Aorta (tissue), 5 donors: ENCODE results near the gene ATAD5. TPM values are rescaled to one million over a fixed set of nuclear protein-coding genes. Genes with fewer than 3 reads are reported as not detected.
"Not testable (repeated sequence)": the region's sequence is repeated elsewhere in the genome, so short reads cannot be mapped to it uniquely, and the experiment has no call there.

Experiments used
- ATAC-seq: fragments of 200-7000 bp; cut with Tn5 transposase; one replicate; pipeline ENCODE4 v1.9.1; 2022; ENCODE audit warnings: moderate library complexity; ENCODE audit not compliant: low FRiP score
- DNase-seq, 2 donors: peaks; one replicate each; pipeline ENCODE4 v3.0.0-alpha.2; 2020
- H3K27ac ChIP-seq, 2 donors: one replicate each; pipeline ENCODE4 v1.5.1; 2013; ENCODE audit warnings: low read length in 2 of 2, mild to moderate bottlenecking in 2 of 2, moderate library complexity in 2 of 2, control low read depth in 1 of 2, inconsistent platforms in 1 of 2, low read depth in 1 of 2
- H3K27me3 ChIP-seq, 2 donors: one replicate each; pipeline ENCODE4 v1.6.1; 2013; ENCODE audit warnings: control low read depth in 1 of 2, low read length in 1 of 2, mild to moderate bottlenecking in 1 of 2, moderate library complexity in 1 of 2; ENCODE audit not compliant: insufficient read depth in 2 of 2, control insufficient read depth in 1 of 2
- H3K36me3 ChIP-seq, 2 donors: one replicate each; pipeline ENCODE4 v1.6.1; 2013; ENCODE audit warnings: control low read depth in 1 of 2, low read length in 1 of 2, mild to moderate bottlenecking in 1 of 2; ENCODE audit not compliant: insufficient read depth in 2 of 2, control insufficient read depth in 1 of 2
- H3K4me1 ChIP-seq, 2 donors: one replicate each; pipeline ENCODE4 v1.6.1; 2013; ENCODE audit warnings: low read length in 2 of 2, control low read depth in 1 of 2, mild to moderate bottlenecking in 1 of 2, moderate library complexity in 1 of 2; ENCODE audit not compliant: insufficient read depth in 2 of 2, control insufficient read depth in 1 of 2
- H3K4me3 ChIP-seq, 2 donors: one replicate each; pipeline ENCODE4 v1.5.1; 2013; ENCODE audit warnings: low read length in 2 of 2, control low read depth in 1 of 2, mild to moderate bottlenecking in 1 of 2
- H3K9me3 ChIP-seq: one replicate; pipeline ENCODE4 v1.6.1; 2013; ENCODE audit warnings: mild to moderate bottlenecking, low read length; ENCODE audit not compliant: control insufficient read depth
- WGBS, 2 donors: extraction: QIAGEN DNeasy Blood & Tissue Kit; methylation state at CpG; one replicate each; pipeline ENCODE4 v1.1.7; 2013; 5-methylcytosine and 5-hydroxymethylcytosine counted together
- intact Hi-C, 2 donors: fragments of 100-400 bp; cut with DNase I; formaldehyde crosslinking; loops; one replicate each; pipeline versions ENCODE4 v1.14.2 to v1.15.0; 2022
- polyA plus RNA-seq, 2 donors: library from polyadenylated mRNA; stranded (reverse); fragments of 200-250 nt; gene quantifications; one replicate each; pipeline ENCODE4 v1.2.3, GENCODE V29; 2013
- total RNA-seq, 2 donors: library from RNA; stranded (reverse); fragmentation: NEBNext Ultra II Directional; extraction: Animal tissue kit (Norgen Biotek cat#: 25700); gene quantifications; one replicate each; pipeline ENCODE4 v1.2.1, GENCODE V29; 2021
- donor health status: healthy with polysubstance abuse.
- donor health status: Bipolar disorder and iron deficiency.
- donor health status: DM: no; HTN: no; CAD: no.
- donor health status: DM: no; HTN: no; CAD: no.
- donor health status: DM: yes; HTN: yes; CAD: no.

Gene ATAD5
- total and polyA plus RNA-seq, 4 donors, result 0.28 to 1.6 (median 1.2) TPM; not detected in 1

DNA sequence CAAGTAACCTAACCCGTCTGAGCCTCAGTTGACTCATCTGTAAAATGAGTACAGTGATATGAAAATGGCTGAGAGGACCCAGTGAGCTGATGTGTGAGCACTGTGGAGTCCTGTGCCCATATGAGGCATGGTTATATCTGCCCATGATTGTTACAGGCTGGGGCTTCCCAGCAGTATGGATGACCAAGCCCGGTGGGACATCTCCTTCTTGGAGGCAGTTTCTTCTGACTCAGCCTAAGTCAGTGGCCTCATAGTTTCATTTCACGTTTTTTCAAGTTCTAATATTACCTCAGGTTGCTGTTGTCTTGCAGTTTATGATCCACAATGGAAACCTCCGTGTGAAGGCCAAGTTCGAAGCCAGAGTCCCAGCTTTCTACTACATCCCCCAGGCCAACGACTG, 94.8 kb downstream of the ATAD5 start:
- intact Hi-C loops, result no loop called here
- Histone ChIP-seq H3K27ac (no peak overlapping the region), H3K9me3 (no peaks in the 10 kb centered on the region), H3K36me3 (no peaks in the 10 kb centered on the region), H3K4me3 (no peak overlapping the region), H3K4me1 (no peaks in the 10 kb centered on the region), H3K27me3 (peaks cover 0 to 2% of the 10 kb centered on the region in 2 donors)
- DNase-seq (peak in 1 of 2 donors; percentile 13), ATAC-seq (no peak)
- 74 to 82% methylated on average over 6 of the region's 6 CpGs for WGBS, 2 donors

DNA sequence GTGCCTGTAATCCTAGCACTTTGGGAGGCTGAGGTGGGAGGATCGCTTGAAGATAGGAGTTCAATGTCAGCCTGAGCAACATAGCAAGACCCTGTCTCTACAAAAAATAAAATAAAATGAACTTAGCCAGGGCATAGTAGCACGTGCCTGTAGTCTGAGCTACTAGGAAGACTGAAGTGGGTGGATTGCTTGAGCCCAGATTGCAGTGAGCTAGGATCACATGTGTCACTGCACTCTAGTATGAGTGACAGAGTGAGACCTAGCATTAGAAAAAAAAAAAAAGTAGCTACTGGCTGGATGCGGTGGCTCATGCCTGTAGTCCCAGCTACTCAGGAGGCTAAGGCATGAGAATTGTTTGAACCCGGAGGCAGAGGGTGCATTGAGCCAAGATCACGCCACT, 96.0 kb downstream of the ATAD5 start:
- intact Hi-C loops, result no loop called here
- no peak for ATAC-seq

GRCh38 chr17:30928584-30928983, 96.8 kb downstream of the ATAD5 start:
- Histone ChIP-seq H3K27ac (no peak overlapping the region), H3K9me3 (no peaks in the 10 kb centered on the region), H3K4me1 (no peaks in the 10 kb centered on the region), H3K27me3 (no peaks in the 10 kb centered on the region), H3K36me3 (no peaks in the 10 kb centered on the region), H3K4me3 (no peak overlapping the region)
- ATAC-seq, result no peak
- intact Hi-C loops, result no loop called here
- WGBS, 2 donors, result 74 to 77% methylated on average over 3 of the region's 3 CpGs
- peak in 1 of 2 donors; percentile 19 for DNase-seq

More for the DNA sequence above, 96.0 kb downstream of the ATAD5 start:
- Histone ChIP-seq H3K27ac (no peak overlapping the region), H3K4me1 (no peaks in the 10 kb centered on the region), H3K27me3 (no peaks in the 10 kb centered on the region), H3K36me3 (no peaks in the 10 kb centered on the region), H3K4me3 (no peak overlapping the region), H3K9me3 (no peaks in the 10 kb centered on the region)
- 86 to 90% methylated on average over 5 of the region's 5 CpGs for WGBS, 2 donors
- peak in 1 of 2 donors; percentile 4 for DNase-seq

GRCh38 chr17:30929081-30929633, 97.4 kb downstream of the ATAD5 start:
- intact Hi-C loops, result no loop called here

GRCh38 chr17:30929861-30930260, 98.1 kb downstream of the ATAD5 start:
- H3K9me3 ChIP-seq, ATAC-seq, H3K27ac ChIP-seq, H3K36me3 ChIP-seq, H3K4me1 ChIP-seq, H3K4me3 ChIP-seq, intact Hi-C loops, H3K27me3 ChIP-seq: not testable (repeated sequence)
- WGBS, 2 donors, result 94 to 95% methylated on average over 3 of the region's 3 CpGs
- DNase-seq, result peak in 1 of 2 donors; percentile 13

More at GRCh38 chr17:30929081-30929633, 97.4 kb downstream of the ATAD5 start:
- no peak overlapping the region for H3K4me3 ChIP-seq
- no peak overlapping the region for H3K27ac ChIP-seq
- ATAC-seq, result no peak
- no peaks in the 10 kb centered on the region for H3K36me3 ChIP-seq
- no peaks in the 10 kb centered on the region for H3K4me1 ChIP-seq
- H3K9me3 ChIP-seq, result no peaks in the 10 kb centered on the region
- H3K27me3 ChIP-seq, result no peaks in the 10 kb centered on the region
- WGBS, 2 donors, result 56 to 65% methylated on average over 8 of the region's 8 CpGs
- peak in 1 of 2 donors; percentile 33 for DNase-seq

- Histone ChIP-seq H3K4me1 (no peaks in the 10 kb centered on the region), H3K36me3 (no peaks in the 10 kb centered on the region), H3K27me3 (no peaks in the 10 kb centered on the region), H3K27ac (no peak overlapping the region), H3K4me3 (no peak overlapping the region), H3K9me3 (no peaks in the 10 kb centered on the region)
- 73 to 79% methylated on average over 3 of the region's 3 CpGs for WGBS, 2 donors
- DNase-seq (peak in 1 of 2 donors; percentile 26), ATAC-seq (no peak)
- intact Hi-C loops, result no loop called here
Observed at GRCh38 chr17:30930495-30930894, 98.7 kb downstream of the ATAD5 start.

DNA sequence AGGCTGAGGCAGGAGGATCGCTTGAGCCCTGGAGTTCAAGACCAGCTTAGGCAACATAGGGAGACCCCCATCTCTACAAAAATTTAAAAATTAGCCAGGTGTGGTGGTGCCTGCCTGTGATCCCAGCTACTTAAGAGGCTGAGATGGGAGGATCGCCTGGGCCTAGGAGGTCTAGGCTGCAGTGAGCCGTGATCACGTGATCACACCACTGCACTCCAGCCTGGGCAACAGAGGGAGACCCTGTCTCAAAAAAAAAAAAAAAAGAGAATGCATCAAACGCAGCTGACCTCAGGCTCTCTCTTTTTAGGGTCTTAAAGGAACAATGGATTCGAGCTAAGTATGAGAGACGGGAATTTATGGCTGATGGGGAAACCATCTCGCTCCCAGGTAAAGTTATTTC, 99.8 kb downstream of the ATAD5 start:
- H3K27me3 ChIP-seq, result not testable (repeated sequence)

GRCh38 chr17:30933966-30934365, 102.2 kb downstream of the ATAD5 start:
- H3K27ac ChIP-seq, result no peak overlapping the region
- H3K9me3 ChIP-seq, result no peaks in the 10 kb centered on the region
- ATAC-seq, result no peak
- intact Hi-C loops, result no loop called here
- no peaks in the 10 kb centered on the region for H3K4me1 ChIP-seq
- no peak for DNase-seq
- no peaks in the 10 kb centered on the region for H3K36me3 ChIP-seq
- 71% methylated on average over 5 of the region's 5 CpGs for WGBS, 2 donors
- no peak overlapping the region for H3K4me3 ChIP-seq
- H3K27me3 ChIP-seq, result no peaks in the 10 kb centered on the region

More for the DNA sequence above, 99.8 kb downstream of the ATAD5 start:
- 86 to 89% methylated on average over 8 of the region's 8 CpGs for WGBS, 2 donors
- intact Hi-C loops, ATAC-seq, H3K36me3 ChIP-seq, H3K9me3 ChIP-seq, H3K27ac ChIP-seq, H3K4me1 ChIP-seq, H3K4me3 ChIP-seq: not testable (repeated sequence)
- peak in 1 of 2 donors; percentile 9 for DNase-seq

DNA sequence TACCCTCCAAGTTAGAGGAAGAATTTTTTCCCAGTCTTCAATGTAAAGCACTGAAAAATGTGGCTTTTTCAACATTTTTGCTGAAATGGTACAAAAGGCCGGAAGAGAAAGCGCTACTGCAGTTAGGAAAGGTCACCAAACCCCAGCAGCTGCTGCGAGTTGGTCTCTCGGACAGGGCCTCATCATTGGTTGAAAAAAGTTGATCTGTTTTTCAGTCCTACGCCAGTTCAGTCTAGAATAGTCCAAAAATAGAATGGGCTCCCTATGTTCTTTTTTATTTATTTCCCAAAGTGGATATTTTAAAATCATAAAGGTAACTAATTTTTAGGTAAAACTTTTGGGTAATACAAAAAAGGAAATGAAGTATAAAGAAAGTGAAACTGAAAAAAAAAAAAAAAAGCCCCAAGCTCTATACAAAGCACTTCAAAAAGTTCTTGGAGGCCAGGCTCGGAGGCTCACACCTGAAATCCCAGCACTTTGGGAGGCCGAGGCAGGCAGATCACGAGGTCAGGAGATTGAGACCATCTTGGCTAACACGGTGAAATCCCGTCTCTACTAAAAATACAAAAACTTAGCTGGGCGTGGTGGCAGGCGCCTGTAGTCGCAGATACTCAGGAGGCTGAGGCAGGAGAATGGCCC, 107.4 kb downstream of the ATAD5 start:
- peak in 1 of 2 donors; percentile 5 for DNase-seq
- no peak for ATAC-seq
- Histone ChIP-seq H3K27ac (no peak overlapping the region), H3K4me3 (no peak overlapping the region), H3K9me3 (no peaks in the 10 kb centered on the region), H3K27me3 (no peaks in the 10 kb centered on the region), H3K36me3 (no peaks in the 10 kb centered on the region), H3K4me1 (no peaks in the 10 kb centered on the region)
- intact Hi-C loops, result no loop called here
- WGBS, 2 donors, result 86 to 87% methylated on average over 13 of the region's 13 CpGs
